Thyroid gland (tissue), 4 donors: ENCODE measurements around the gene RPL31. TPM values are rescaled to one million over a fixed set of nuclear protein-coding genes. Genes with fewer than 3 reads are reported as not detected.

Experiments
- DNase-seq, 2 donors: peaks; one replicate each; pipeline ENCODE4 v3.0.0-alpha.2; 2019
- H3K27ac ChIP-seq, 3 donors: fragments of 200-600 bp; sonication (generic); 1 replicate in 2 of 3; 2 replicates in 1 of 3; pipeline ENCODE4 v1.5.1; 2016 to 2019; ENCODE audit warnings: mild to moderate bottlenecking in 1 of 3, moderate library complexity in 1 of 3
- H3K27me3 ChIP-seq: fragments of 200-600 bp; sonication (generic); one replicate; pipeline ENCODE4 v1.5.1; 2019
- H3K36me3 ChIP-seq, 2 donors: fragments of 200-600 bp; sonication (generic); one replicate each; pipeline ENCODE4 v1.5.1; 2016 to 2019
- H3K4me1 ChIP-seq, 2 donors: fragments of 200-600 bp; sonication (generic); one replicate each; pipeline ENCODE4 v1.5.1; 2017 to 2019
- H3K4me3 ChIP-seq, 3 donors: fragments of 200-600 bp; sonication (generic); replicated peaks in 1 of 3; 1 replicate in 2 of 3; 2 replicates in 1 of 3; pipeline ENCODE4 v1.5.1; 2016; ENCODE audit warnings: mild to moderate bottlenecking in 1 of 3
- H3K9me3 ChIP-seq: fragments of 200-600 bp; sonication (generic); one replicate; pipeline ENCODE4 v1.5.1; 2017
- CTCF ChIP-seq, 6 experiments: fragments of 200-600 bp in 3 of 6; fragments of 450-650 bp in 3 of 6; sonication (generic) in 3 of 6; IDR thresholded peaks; one replicate each; pipeline ENCODE4 v1.5.1; 2016 to 2019; ENCODE audit warnings: antibody characterized with exemption in 6 of 6, mild to moderate bottlenecking in 2 of 6, inconsistent platforms in 1 of 6, moderate library complexity in 1 of 6
- POLR2A ChIP-seq, 2 donors: fragments of 450-650 bp; IDR thresholded peaks; one replicate each; pipeline ENCODE4 v1.6.1; 2017; ENCODE audit warnings: antibody characterized with exemption in 2 of 2, mild to moderate bottlenecking in 2 of 2, moderate library complexity in 1 of 2
- whole genome bisulfite sequencing, 2 donors: methylation state at CpG; one replicate each; pipeline ENCODE4 v1.1.5; 2017; 5-methylcytosine and 5-hydroxymethylcytosine counted together
- intact Hi-C: fragments of 100-400 bp; cut with DNase I; formaldehyde crosslinking; loops from one replicate; pipeline ENCODE4 v1.15.1; 2023
- total RNA-seq, 4 donors: library from RNA; depleted of rRNA; stranded (reverse); fragments of >200 nt; gene quantifications; one replicate each; pipeline ENCODE4 v1.2.3, GENCODE V29; 2016

Gene RPL31
- total RNA-seq, 4 donors from 2014 or later: 216 to 1,406 (median 718) TPM

- WGBS, 2 donors: 88 to 92% methylated on average over 3 of the region's 3 CpGs
- H3K9me3 ChIP-seq: no peaks in the 10 kb centered on the region
- H3K27ac ChIP-seq: no peak overlapping the region
- no peaks in the 10 kb centered on the region for H3K4me1 ChIP-seq
- H3K36me3 ChIP-seq: peaks cover 0 to 6% of the 10 kb centered on the region in 2 donors
- no peak overlapping the region for H3K4me3 ChIP-seq
- intact Hi-C loops: no loop called here
- no peak for DNase-seq
- no peak for TF ChIP-seq POLR2A (IDR thresholded peaks at IDR 0.05)
- no peak for TF ChIP-seq CTCF (IDR thresholded peaks at IDR 0.05)
- no peaks in the 10 kb centered on the region for H3K27me3 ChIP-seq
Measured at GRCh38 chr2:101053117-101053516, 51.0 kb downstream of the RPL31 start.

Other genes with a start within 250 kb of the RPL31 start
- gene NPAS2, start 182.2 kb upstream of the RPL31 start, total RNA-seq: 10 to 100 TPM; 12.7 to 22.8 (median 16.1) TPM
- 10 to 100 TPM; 16.4 to 36.8 (median 27.1) TPM for gene TBC1D8, start 149.1 kb downstream of the RPL31 start, total RNA-seq